HCT116 (cell line): ENCODE data around the gene SELPLG. TPM values are rescaled to one million over a fixed set of nuclear protein-coding genes. Genes with fewer than 3 reads are reported as not detected.

Experiments used
- ATAC-seq: fragments of 200-7000 bp; cut with Tn5 transposase; 2 replicates; pipeline ENCODE4 v1.9.1; 2020; ENCODE audit warnings: mild to moderate bottlenecking, moderate library complexity
- BruUV-seq: library from RNA; stranded (reverse); fragments of 400-500 nt; replicated peaks from 2 replicates; lab custom pipeline; 2021; lab: Mats Ljungman, UMichigan
- CTCF ChIA-PET: fragments of 300-600 bp; sonication (Branson Sonifier 250); formaldehyde crosslinking; loops from one replicate; lab custom pipeline; 2021; ENCODE audit warnings: antibody characterized with exemption; lab: Charles Lee
- POLR2A ChIA-PET: fragments of 300-600, 350-600 bp; sonication (Branson Sonifier 250); formaldehyde crosslinking; loops from one replicate; lab custom pipeline; 2021; ENCODE audit warnings: antibody characterized with exemption; lab: Charles Lee
- RAD21 ChIA-PET, 2 experiments: fragments of 300-600 bp; sonication (Branson Sonifier 250); formaldehyde crosslinking; loops; one replicate each; lab custom pipeline; 2023; ENCODE audit warnings: low total read pairs in 2 of 2; ENCODE audit not compliant: uncharacterized antibody in 2 of 2, unreplicated experiment in 2 of 2, low non-redundant PET in 1 of 2; lab: Charles Lee
- DNase-seq: peaks from one replicate; pipeline ENCODE4 v3.0.0-alpha.2; 2010; ENCODE audit warnings: low read depth, low spot score
- H2AFZ ChIP-seq: fragments of 200-600 bp; shearing (Covaris generic), sonication (generic); 2 replicates; pipeline ENCODE4 v1.6.1; 2017; ENCODE audit warnings: low read depth, mixed run types, mixed read lengths, antibody characterized with exemption, low read length; ENCODE audit not compliant: poor library complexity, severe bottlenecking
- H3K27ac ChIP-seq: 2 replicates; pipeline ENCODE4 v1.5.1; 2012; ENCODE audit warnings: low read depth, low read length
- H3K27me3 ChIP-seq: fragments of 200-600 bp; sonication (generic); 2 replicates; pipeline ENCODE4 v1.6.1; 2016; ENCODE audit warnings: mixed run types, low read length, mixed read lengths; ENCODE audit not compliant: insufficient read depth
- H3K36me3 ChIP-seq, 2 experiments: fragments of 200-500 bp in 1 of 2; fragments of 200-600 bp in 1 of 2; sonication (Bioruptor generic) in 1 of 2; sonication (generic) in 1 of 2; 2 replicates each; pipeline versions ENCODE4 v1.5.1 to v1.6.1; 2014 to 2016; ENCODE audit warnings: low read length in 2 of 2, inconsistent platforms in 1 of 2, mixed read lengths in 1 of 2, mixed run types in 1 of 2; ENCODE audit not compliant: insufficient read depth in 2 of 2, control insufficient read depth in 1 of 2
- H3K4me1 ChIP-seq, 2 experiments: fragments of 200-600 bp in 1 of 2; sonication (generic) in 1 of 2; 2 replicates each; pipeline versions ENCODE4 v1.5.1 to v1.6.1; 2012 to 2017; ENCODE audit warnings: low read length in 2 of 2, inconsistent platforms in 1 of 2, mild to moderate bottlenecking in 1 of 2, mixed read lengths in 1 of 2, mixed run types in 1 of 2, moderate library complexity in 1 of 2; ENCODE audit not compliant: insufficient read depth in 2 of 2, control insufficient read depth in 1 of 2
- H3K4me2 ChIP-seq: fragments of 200-600 bp; sonication (generic); 2 replicates; pipeline ENCODE4 v1.6.1; 2017; ENCODE audit warnings: mixed run types, low read length, mixed read lengths
- H3K4me3 ChIP-seq, 2 experiments: fragments of 200-600 bp in 1 of 2; sonication (generic) in 1 of 2; replicated peaks in 1 of 2; 2 replicates each; pipeline ENCODE4 v1.5.1; 2011 to 2016; ENCODE audit warnings: low read length in 2 of 2, control low read depth in 1 of 2, low read depth in 1 of 2, mild to moderate bottlenecking in 1 of 2, mixed read lengths in 1 of 2, mixed run types in 1 of 2
- H3K79me2 ChIP-seq: fragments of 200-600 bp; sonication (generic); 2 replicates; pipeline ENCODE4 v1.6.1; 2017; ENCODE audit warnings: mild to moderate bottlenecking, mixed run types, low read length, moderate library complexity, mixed read lengths; ENCODE audit not compliant: insufficient read depth
- H3K9ac ChIP-seq: fragments of 200-600 bp; sonication (generic); 2 replicates; pipeline ENCODE4 v1.6.1; 2016; ENCODE audit warnings: low read length, mixed read lengths
- H3K9me2 ChIP-seq: fragments of 200-600 bp; sonication (generic), shearing (Covaris generic); 2 replicates; pipeline ENCODE4 v1.6.1; 2017; ENCODE audit warnings: mixed run types, mild to moderate bottlenecking, moderate library complexity; ENCODE audit not compliant: insufficient read depth
- H3K9me3 ChIP-seq, 2 experiments: fragments of 200-500 bp in 1 of 2; fragments of 200-600 bp in 1 of 2; sonication (Bioruptor generic) in 1 of 2; sonication (generic) in 1 of 2; 2 replicates each; pipeline ENCODE4 v1.6.1; 2014 to 2017; ENCODE audit warnings: low read length in 2 of 2, mixed read lengths in 2 of 2, inconsistent platforms in 1 of 2, low read depth in 1 of 2, mild to moderate bottlenecking in 1 of 2, mixed run types in 1 of 2, moderate library complexity in 1 of 2; ENCODE audit not compliant: control insufficient read depth in 1 of 2, insufficient read depth in 1 of 2
- H4K20me1 ChIP-seq: fragments of 200-600 bp; sonication (generic), shearing (Covaris generic); 2 replicates; pipeline ENCODE4 v1.6.1; 2017; ENCODE audit warnings: mixed run types, mild to moderate bottlenecking, moderate library complexity; ENCODE audit not compliant: insufficient read depth
- CBX3 ChIP-seq: IDR thresholded peaks from 2 replicates; pipeline ENCODE4 v1.6.1; 2012; ENCODE audit warnings: low read depth
- CEBPB ChIP-seq: IDR thresholded peaks from 2 replicates; pipeline ENCODE4 v1.6.1; 2012; ENCODE audit warnings: low read depth
- CTCF ChIP-seq, 3 experiments: fragments of 200-600 bp in 1 of 3; sonication (generic) in 1 of 3; IDR thresholded peaks in 2 of 3; conservative IDR thresholded peaks in 1 of 3; 2 replicates each; pipeline ENCODE4 v1.5.1; 2012 to 2017; ENCODE audit warnings: low read depth in 2 of 3, low read length in 2 of 3, antibody characterized with exemption in 1 of 3, borderline replicate concordance in 1 of 3, control low read depth in 1 of 3, mild to moderate bottlenecking in 1 of 3, mixed read lengths in 1 of 3, mixed run types in 1 of 3, moderate library complexity in 1 of 3; ENCODE audit not compliant: insufficient read depth in 1 of 3
- EGR1 ChIP-seq: IDR thresholded peaks from 2 replicates; pipeline ENCODE4 v1.6.1; 2012; ENCODE audit warnings: low read depth
- ELF1 ChIP-seq: IDR thresholded peaks from 2 replicates; pipeline ENCODE4 v1.6.1; 2012; ENCODE audit warnings: low read depth, borderline replicate concordance
- EZH2 ChIP-seq: fragments of 200-600 bp; sonication (generic); IDR thresholded peaks from 2 replicates; pipeline ENCODE4 v1.6.1; 2017; ENCODE audit warnings: antibody characterized with exemption, mixed run types
- EZH2phosphoT487 ChIP-seq: fragments of 200-600 bp; IDR thresholded peaks from 2 replicates; pipeline ENCODE4 v1.6.1; 2018; ENCODE audit warnings: antibody characterized with exemption, borderline replicate concordance
- FOSL1 ChIP-seq: IDR thresholded peaks from 2 replicates; pipeline ENCODE4 v1.6.1; 2012; ENCODE audit warnings: low read depth
- JUND ChIP-seq: IDR thresholded peaks from 2 replicates; pipeline ENCODE4 v1.6.1; 2012
- MAX ChIP-seq: IDR thresholded peaks from 2 replicates; pipeline ENCODE4 v1.6.1; 2012
- POLR2A ChIP-seq: IDR thresholded peaks from 2 replicates; pipeline ENCODE4 v1.7.0; 2011; ENCODE audit warnings: borderline replicate concordance; ENCODE audit not compliant: insufficient read depth, insufficient read length; ENCODE audit errors: extremely low read depth
- POLR2AphosphoS5 ChIP-seq: IDR thresholded peaks from 2 replicates; pipeline ENCODE4 v1.6.1; 2011; ENCODE audit warnings: mild to moderate bottlenecking, low read depth, low read length, moderate library complexity
- RAD21 ChIP-seq: IDR thresholded peaks from 2 replicates; pipeline ENCODE4 v1.6.1; 2012; ENCODE audit warnings: low read depth, mild to moderate bottlenecking
- SIN3A ChIP-seq: IDR thresholded peaks from 2 replicates; pipeline ENCODE4 v1.6.1; 2012; ENCODE audit warnings: low read depth
- SP1 ChIP-seq: IDR thresholded peaks from 2 replicates; pipeline ENCODE4 v1.6.1; 2012; ENCODE audit warnings: low read depth
- TCF7L2 ChIP-seq: IDR thresholded peaks from 2 replicates; pipeline ENCODE4 v1.7.0; 2011; ENCODE audit warnings: borderline replicate concordance, inconsistent platforms; ENCODE audit not compliant: insufficient read depth, insufficient read length; ENCODE audit errors: extremely low read depth
- YY1 ChIP-seq: IDR thresholded peaks from 2 replicates; pipeline ENCODE4 v1.6.1; 2011; ENCODE audit warnings: low read length, low read depth, moderate library complexity, mild to moderate bottlenecking; ENCODE audit not compliant: insufficient replicate concordance; ENCODE audit errors: extremely low read depth
- ZBTB33 ChIP-seq: IDR thresholded peaks from 2 replicates; pipeline ENCODE4 v1.6.1; 2011; ENCODE audit warnings: mild to moderate bottlenecking, low read length, moderate library complexity; ENCODE audit not compliant: insufficient replicate concordance; ENCODE audit errors: extremely low read depth
- ZFX ChIP-seq: fragments of 450-650 bp; IDR thresholded peaks from 2 replicates; pipeline ENCODE4 v1.6.1; 2017
- ZNF274 ChIP-seq: fragments of 200-500 bp; sonication (Bioruptor generic); IDR thresholded peaks from 2 replicates; pipeline ENCODE4 v1.6.1; 2014; ENCODE audit warnings: mild to moderate bottlenecking, low read depth, low read length, inconsistent platforms
- intact Hi-C: fragments of 100-400 bp; cut with micrococcal nuclease; formaldehyde crosslinking; loops from 2 replicates; pipeline ENCODE4 v1.10.0; 2022
- total RNA-seq: library from RNA; stranded (reverse); gene quantifications from one replicate; pipeline ENCODE4 v1.2.1, GENCODE V29; 2021; ENCODE audit not compliant: unreplicated experiment

The SELPLG gene
- total RNA-seq, 1 experiment from 2014 or later: 1.2 TPM

GRCh38 chr12:108578264-108578663 is 55.4 kb downstream of the SELPLG start:
- Histone ChIP-seq H3K27ac (no peak overlapping the region), H3K27me3 (no peaks in the 10 kb centered on the region), H4K20me1 (no peaks in the 10 kb centered on the region), H3K4me1 (no peaks in the 10 kb centered on the region)
- no TSS peak for BruUV-seq
- DNase-seq: no peak
- TF ChIP-seq EZH2phosphoT487: no peak
- TF ChIP-seq EGR1: no peak
- no peak for TF ChIP-seq CEBPB
- TF ChIP-seq MAX: no peak
- TF ChIP-seq SP1: no peak
- no peak for TF ChIP-seq ZBTB33
- TF ChIP-seq POLR2AphosphoS5: no peak
- no peak for TF ChIP-seq JUND
- TF ChIP-seq ZFX: no peak
- no peak for TF ChIP-seq ZNF274
- no peak for TF ChIP-seq RAD21
- no peak for TF ChIP-seq YY1
- TF ChIP-seq SIN3A: no peak
- TF ChIP-seq TCF7L2: no peak
- TF ChIP-seq CTCF (IDR thresholded peaks at IDR 0.05 in 2 of 3, conservative IDR thresholded peaks at IDR 0.05 in 1 of 3; ENCODE audit: borderline replicate concordance in 1 of 3, insufficient read depth in 1 of 3, low read depth in 2 of 3, low read length in 2 of 3): no peak
- no peak for TF ChIP-seq CBX3
- no peak for TF ChIP-seq POLR2A
- no peak for TF ChIP-seq EZH2
- no peak for TF ChIP-seq FOSL1
- no peak for TF ChIP-seq ELF1
- TF ChIP-seq, all 23 proteins: peak for 0
- no peak overlapping the region for H3K4me3 ChIP-seq
- no peaks in the 10 kb centered on the region for H3K36me3 ChIP-seq
- CTCF ChIA-PET: no interaction called here
- intact Hi-C loops: no loop called here
- H3K9ac ChIP-seq: no peak overlapping the region
- POLR2A ChIA-PET: no interaction called here
- H3K9me3 ChIP-seq: no peaks in the 10 kb centered on the region
- no peak for ATAC-seq
- H3K4me2 ChIP-seq: no peak overlapping the region
- no peak overlapping the region for H2AFZ ChIP-seq
- H3K9me2 ChIP-seq: no peaks in the 10 kb centered on the region
- no peaks in the 10 kb centered on the region for H3K79me2 ChIP-seq
- RAD21 ChIA-PET: no interaction called here
